Breast epithelium (tissue), 3 donors: Measurements from ENCODE around the gene PADI4.

Source experiments
- POLR2A ChIP-seq: fragments of 450-650 bp; IDR thresholded peaks from one replicate; pipeline ENCODE4 v1.6.1; 2016; ENCODE audit warnings: antibody characterized with exemption, mild to moderate bottlenecking, moderate library complexity
- POLR2AphosphoS5 ChIP-seq, 3 donors: sonication (generic); formaldehyde crosslinking; IDR thresholded peaks; one replicate each; pipeline ENCODE4 v1.6.1; 2017; ENCODE audit warnings: antibody characterized with exemption in 3 of 3
- TF ChIP-seq, protein P1 (sequence below), 3 donors: fragments of 450-650 bp; IDR thresholded peaks; one replicate each; pipeline ENCODE4 v1.5.1; 2016 to 2017; ENCODE audit warnings: antibody characterized with exemption in 3 of 3, mild to moderate bottlenecking in 3 of 3, moderate library complexity in 3 of 3

DNA sequence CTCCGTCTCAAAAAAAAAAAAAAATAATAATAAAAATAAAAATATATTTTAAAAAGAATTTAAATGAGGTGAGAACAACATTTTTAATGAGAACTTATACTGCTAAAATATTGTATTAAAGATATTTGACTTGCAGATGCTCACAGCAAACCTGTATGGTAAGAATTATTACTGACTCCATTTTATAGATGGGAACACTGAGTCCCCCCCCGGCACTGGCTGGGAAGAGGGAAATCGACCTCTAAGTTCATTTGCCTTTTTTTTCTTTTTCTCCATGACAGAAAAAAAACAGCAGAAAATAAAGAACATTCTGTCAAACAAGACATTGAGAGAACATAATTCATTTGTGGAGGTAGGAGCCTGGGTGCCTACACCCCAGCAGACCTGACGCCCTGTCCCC, 50.6 kb downstream of the PADI4 start:
- TF ChIP-seq, protein P1, sequence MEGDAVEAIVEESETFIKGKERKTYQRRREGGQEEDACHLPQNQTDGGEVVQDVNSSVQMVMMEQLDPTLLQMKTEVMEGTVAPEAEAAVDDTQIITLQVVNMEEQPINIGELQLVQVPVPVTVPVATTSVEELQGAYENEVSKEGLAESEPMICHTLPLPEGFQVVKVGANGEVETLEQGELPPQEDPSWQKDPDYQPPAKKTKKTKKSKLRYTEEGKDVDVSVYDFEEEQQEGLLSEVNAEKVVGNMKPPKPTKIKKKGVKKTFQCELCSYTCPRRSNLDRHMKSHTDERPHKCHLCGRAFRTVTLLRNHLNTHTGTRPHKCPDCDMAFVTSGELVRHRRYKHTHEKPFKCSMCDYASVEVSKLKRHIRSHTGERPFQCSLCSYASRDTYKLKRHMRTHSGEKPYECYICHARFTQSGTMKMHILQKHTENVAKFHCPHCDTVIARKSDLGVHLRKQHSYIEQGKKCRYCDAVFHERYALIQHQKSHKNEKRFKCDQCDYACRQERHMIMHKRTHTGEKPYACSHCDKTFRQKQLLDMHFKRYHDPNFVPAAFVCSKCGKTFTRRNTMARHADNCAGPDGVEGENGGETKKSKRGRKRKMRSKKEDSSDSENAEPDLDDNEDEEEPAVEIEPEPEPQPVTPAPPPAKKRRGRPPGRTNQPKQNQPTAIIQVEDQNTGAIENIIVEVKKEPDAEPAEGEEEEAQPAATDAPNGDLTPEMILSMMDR (IDR thresholded peaks at IDR 0.05): no peak
- TF ChIP-seq POLR2A: no peak
- no peak for TF ChIP-seq POLR2AphosphoS5 (IDR thresholded peaks at IDR 0.05)
